GM10266 (cell line): ENCODE measurements around the gene SCGB1D2.

Experiments used
- DNase-seq: peaks from one replicate; pipeline ENCODE4 v3.0.0; 2012; ENCODE audit errors: extremely low spot score
- TF ChIP-seq, protein P1 (sequence below): IDR thresholded peaks from 2 replicates; pipeline ENCODE4 v1.5.1; 2012; ENCODE audit warnings: mild to moderate bottlenecking, low read depth; ENCODE audit not compliant: control insufficient read depth, insufficient read depth; ENCODE audit errors: missing control alignments

The SCGB1D2 gene

DNA sequence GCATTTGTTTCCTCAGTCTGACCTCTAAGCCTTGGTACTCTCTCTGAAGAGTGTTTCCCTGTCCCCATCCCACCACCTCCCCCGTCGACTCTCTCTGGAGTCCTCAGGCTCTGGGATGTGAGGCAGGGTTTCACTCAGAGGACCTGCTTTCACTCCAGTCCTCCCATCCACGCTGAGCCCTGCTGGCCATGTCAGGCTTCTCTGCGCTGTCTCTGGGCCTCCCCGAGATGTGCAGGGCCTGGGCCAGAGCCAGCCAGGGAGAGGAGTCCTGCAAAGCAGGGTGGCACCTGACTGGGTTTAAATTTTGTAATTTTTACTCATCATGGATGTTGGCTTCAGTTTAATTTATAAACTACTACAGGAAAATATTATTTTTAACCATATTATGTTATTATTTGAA is 31.2 kb downstream of the SCGB1D2 start:
- TF ChIP-seq, protein P1, sequence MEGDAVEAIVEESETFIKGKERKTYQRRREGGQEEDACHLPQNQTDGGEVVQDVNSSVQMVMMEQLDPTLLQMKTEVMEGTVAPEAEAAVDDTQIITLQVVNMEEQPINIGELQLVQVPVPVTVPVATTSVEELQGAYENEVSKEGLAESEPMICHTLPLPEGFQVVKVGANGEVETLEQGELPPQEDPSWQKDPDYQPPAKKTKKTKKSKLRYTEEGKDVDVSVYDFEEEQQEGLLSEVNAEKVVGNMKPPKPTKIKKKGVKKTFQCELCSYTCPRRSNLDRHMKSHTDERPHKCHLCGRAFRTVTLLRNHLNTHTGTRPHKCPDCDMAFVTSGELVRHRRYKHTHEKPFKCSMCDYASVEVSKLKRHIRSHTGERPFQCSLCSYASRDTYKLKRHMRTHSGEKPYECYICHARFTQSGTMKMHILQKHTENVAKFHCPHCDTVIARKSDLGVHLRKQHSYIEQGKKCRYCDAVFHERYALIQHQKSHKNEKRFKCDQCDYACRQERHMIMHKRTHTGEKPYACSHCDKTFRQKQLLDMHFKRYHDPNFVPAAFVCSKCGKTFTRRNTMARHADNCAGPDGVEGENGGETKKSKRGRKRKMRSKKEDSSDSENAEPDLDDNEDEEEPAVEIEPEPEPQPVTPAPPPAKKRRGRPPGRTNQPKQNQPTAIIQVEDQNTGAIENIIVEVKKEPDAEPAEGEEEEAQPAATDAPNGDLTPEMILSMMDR, result no peak
- no peak for DNase-seq

DNA sequence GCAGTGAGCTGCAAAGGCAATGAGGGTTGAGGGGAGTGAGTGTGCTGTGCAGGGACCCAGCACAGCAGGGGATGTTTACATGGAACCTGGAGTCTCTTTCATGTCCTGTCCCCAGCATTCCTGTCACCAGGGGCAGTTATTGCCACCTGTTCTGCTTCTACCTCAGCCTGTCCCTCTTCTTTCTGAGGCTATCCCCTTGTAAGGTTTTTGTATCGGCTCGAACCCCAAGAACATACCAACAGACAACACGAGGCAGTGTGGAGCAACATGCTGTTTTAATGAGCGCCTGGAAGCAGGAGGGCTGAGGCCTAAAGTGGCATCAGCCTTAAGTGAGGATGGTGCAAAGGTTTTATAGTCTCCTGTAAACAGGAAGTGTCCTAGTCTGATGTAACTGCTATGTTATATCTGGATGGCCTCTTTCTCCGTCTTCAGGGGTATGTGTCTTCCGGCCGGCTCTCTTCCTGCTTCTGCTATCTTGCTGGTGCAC is 31.8 kb downstream of the SCGB1D2 start:
- DNase-seq, result no peak
- TF ChIP-seq, protein P1, result no peak

DNA sequence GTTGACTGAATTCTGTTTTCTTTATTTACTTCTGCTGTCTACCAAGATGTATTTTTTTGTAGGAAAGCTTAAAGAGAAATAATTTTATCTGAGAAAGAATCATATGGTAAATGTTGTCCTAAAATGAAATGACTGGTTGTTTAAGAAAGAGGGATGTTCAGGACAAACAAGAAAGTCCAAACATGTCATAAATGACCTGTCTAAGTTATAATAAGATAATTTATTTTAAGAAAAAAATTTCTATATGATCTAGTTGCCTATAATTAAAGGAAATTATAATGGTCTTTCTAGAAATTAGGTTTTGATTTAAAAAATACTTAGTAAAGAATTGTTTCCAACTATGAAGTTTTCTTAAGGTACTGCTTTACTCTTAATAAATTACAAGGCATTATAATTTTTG is 38.4 kb downstream of the SCGB1D2 start:
- TF ChIP-seq, protein P1, result no peak
- DNase-seq, result no peak
